HG03103 (cell line): Measurements from ENCODE around the gene TBC1D3C.
"Not testable (repeated sequence)": the region's sequence is repeated elsewhere in the genome, so short reads cannot be mapped to it uniquely, and the experiment has no call there.

Source experiments
- ATAC-seq: cut with Tn5 transposase; IDR thresholded peaks from one replicate; pipeline ENCODE4 v1.9.1; 2021; ENCODE audit warnings: low read depth; ENCODE audit not compliant: unreplicated experiment

TBC1D3C gene

DNA sequence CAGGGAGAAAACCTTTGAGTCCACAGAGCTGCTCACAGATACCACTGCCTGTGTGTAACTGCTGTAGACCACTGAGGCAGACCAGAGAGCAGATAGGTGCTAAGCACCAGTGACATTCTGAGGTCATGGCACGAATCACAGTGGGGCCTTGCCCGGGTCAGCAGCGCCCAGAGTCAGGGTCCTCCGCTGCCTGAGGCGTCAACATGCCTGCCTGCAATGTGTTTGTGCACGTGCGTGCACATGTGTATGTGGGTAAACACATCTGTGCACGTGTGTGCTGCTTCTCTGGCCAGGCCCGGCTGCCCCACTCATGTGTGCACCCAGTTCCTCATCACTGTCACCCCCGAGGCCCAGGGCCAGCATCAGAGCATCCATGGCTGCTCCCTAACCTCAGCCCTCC is at the start of gene TBC1D3C:
Gene TBC1D3C, minus strand, starts transcription at position 101 of the 400 bp plus-strand sequence. CDS start 1,568 bp downstream, outside the sequence.
- ATAC-seq = not testable (repeated sequence)

DNA sequence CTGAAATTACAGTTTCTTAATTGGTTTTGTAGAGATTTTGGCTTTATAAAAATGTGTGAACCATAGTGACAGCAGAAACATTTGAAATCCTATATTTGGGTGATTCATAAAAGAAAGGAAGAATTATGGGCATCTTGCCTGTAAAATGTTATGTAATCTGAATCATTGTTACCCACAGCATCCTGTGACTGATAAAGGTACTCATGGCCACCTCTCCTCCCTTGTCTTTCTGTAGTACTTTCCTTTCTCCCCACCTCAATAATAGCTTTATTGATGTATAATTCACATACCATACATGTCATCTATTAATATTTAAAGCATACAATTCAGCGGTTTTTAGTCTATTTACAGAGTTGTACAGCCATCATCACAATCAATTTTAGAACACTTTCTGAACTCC is 30.8 kb upstream of the TBC1D3C start:
- ATAC-seq = not testable (repeated sequence)

DNA sequence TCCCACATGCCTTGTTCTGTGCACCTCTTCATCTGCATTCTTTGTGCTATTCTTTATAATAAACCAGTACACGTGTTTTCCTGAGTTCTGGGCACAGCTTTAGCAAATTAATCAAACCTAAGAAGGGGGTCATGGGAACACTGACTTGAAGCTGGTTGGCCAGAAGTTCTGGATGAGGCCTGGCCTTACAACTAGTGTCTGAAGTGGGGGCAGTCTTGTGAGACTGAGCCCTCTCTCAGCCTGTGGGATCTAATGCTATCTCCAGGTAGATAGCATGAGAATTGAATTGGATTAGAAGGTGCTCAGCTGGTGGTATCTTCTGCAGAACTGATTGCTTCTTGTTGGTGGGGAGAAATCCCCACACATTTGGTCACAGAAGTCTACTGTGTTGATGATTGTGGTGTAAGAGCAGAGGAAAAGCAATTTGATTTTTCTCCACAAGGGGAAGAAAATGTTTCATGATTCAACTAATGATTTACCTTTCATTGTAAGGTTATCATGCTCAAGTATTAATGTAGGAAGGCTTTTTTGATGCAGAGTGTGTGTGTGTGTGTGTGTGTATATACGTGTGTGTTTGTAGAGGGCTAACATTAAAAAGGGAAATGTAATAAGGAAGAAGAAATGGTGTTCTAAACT is 25.7 kb upstream of the TBC1D3C start:
- ATAC-seq = not testable (repeated sequence)

DNA sequence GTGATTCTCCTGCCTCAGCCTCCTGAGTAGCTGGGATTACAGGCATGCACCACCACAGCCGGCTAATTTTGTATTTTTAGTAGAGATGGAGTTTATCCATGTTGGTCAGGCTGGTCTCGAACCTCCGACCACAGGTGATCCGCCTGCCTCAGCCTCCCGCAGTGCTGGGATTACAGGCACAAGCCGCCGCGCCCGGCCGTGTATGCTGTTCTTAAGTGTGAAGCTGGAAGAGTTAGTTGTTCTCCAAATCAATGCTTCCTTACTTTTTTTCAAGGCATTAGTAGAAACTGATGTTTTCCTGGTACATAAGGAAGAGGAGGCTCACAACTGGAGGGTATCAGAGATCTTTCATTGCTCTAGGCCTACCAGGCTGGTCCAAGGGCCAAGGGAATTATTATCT is 19.7 kb upstream of the TBC1D3C start:
- ATAC-seq = not testable (repeated sequence)

DNA sequence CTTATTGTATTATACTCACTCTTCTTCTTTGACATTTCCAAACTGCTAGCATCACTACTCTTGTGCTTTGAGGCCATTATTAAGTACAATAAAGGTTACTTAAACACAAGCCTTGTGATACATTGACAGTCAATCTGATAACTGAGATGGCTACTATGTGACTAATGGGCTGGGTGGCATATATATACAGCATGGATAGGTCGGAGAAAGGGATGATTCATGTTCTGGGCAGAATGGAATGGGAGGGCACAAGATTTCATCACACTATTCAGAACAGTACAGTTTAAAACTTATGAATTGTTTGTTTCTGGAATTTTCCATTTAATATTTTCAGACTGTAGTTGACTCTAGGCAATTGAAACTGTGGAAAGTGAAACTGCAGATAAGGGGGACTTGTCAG is 18.9 kb upstream of the TBC1D3C start:
- ATAC-seq = not testable (repeated sequence)
